Muscle layer of duodenum (tissue), 2 donors: Measurements from ENCODE around the gene SLC6A13.
"Not testable (repeated sequence)": the region's sequence is repeated elsewhere in the genome, so short reads cannot be mapped to it uniquely, and the experiment has no call there.

Experiments
- H3K27ac ChIP-seq: one replicate; pipeline ENCODE4 v1.7.0; 2013; ENCODE audit warnings: mild to moderate bottlenecking, low read length
- H3K27me3 ChIP-seq: one replicate; pipeline ENCODE4 v1.7.0; 2013; ENCODE audit warnings: low read depth, mild to moderate bottlenecking, control low read depth, low read length
- H3K36me3 ChIP-seq, 2 donors: one replicate each; pipeline ENCODE4 v1.7.0; 2013; ENCODE audit warnings: low read length in 2 of 2, control low read depth in 1 of 2, mild to moderate bottlenecking in 1 of 2; ENCODE audit not compliant: insufficient read depth in 2 of 2, control insufficient read depth in 1 of 2
- H3K4me1 ChIP-seq, 2 donors: one replicate each; pipeline ENCODE4 v1.7.0; 2013; ENCODE audit warnings: low read length in 2 of 2, mild to moderate bottlenecking in 2 of 2, control low read depth in 1 of 2, moderate library complexity in 1 of 2; ENCODE audit not compliant: insufficient read depth in 2 of 2, control insufficient read depth in 1 of 2
- H3K4me3 ChIP-seq, 2 donors: one replicate each; pipeline ENCODE4 v1.7.0; 2013; ENCODE audit warnings: low read length in 2 of 2, low read depth in 1 of 2, mild to moderate bottlenecking in 1 of 2
- H3K9me3 ChIP-seq, 2 donors: one replicate each; pipeline ENCODE4 v1.7.0; 2013; ENCODE audit warnings: low read length in 2 of 2, control low read depth in 1 of 2, mild to moderate bottlenecking in 1 of 2; ENCODE audit not compliant: control insufficient read depth in 1 of 2
- donor health status: healthy.

SLC6A13 gene

DNA sequence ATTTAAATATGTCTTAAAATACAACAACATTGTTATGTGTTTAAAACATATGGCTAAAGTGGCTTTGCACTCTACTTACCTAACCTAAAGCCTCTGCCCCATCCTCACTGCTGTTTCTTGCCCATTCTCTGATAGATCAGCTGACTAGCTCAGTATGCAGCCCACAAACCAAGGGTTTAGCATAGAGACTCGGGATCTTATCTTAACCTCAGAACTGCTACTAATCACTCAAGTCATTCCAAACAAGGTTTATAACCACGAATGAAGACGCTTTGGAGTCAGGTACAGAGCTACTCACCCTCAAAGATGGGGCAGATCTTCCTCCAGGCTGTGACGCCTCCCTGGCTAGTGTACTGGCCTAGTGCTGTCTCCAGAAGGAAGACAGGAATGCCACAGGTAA lies 19.3 kb downstream of the SLC6A13 start:
- Histone ChIP-seq H3K4me3 (no peak overlapping the region), H3K36me3 (no peaks in the 10 kb centered on the region), H3K9me3 (peaks cover 5 to 9% of the 10 kb centered on the region in 2 donors), H3K4me1 (no peaks in the 10 kb centered on the region), H3K27me3 (no peaks in the 10 kb centered on the region), H3K27ac (no peak overlapping the region)

DNA sequence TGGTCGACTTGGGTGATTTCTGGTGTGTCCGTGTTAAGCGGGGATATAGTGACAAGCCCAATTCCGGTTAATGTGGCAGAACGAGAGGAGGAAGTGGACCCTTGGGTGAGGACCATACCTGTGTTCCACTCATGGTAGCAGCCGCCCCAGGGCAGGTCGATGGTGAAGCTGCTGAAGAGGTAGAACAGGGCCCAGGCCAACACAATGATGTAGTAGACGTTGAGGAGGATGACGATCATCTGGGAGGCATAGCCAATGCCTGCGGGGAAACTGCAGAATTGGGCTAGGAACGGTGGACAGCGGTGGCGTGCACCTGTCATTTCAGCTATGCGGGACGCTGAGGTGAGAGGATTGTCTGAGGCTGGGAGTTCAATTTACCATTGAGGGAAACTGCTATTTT lies 20.1 kb downstream of the SLC6A13 start:
- peaks cover 5 to 8% of the 10 kb centered on the region in 2 donors for H3K9me3 ChIP-seq
- no peaks in the 10 kb centered on the region for H3K4me1 ChIP-seq
- H3K27ac ChIP-seq, result no peak overlapping the region
- H3K4me3 ChIP-seq, result no peak overlapping the region
- H3K27me3 ChIP-seq, result no peaks in the 10 kb centered on the region
- H3K36me3 ChIP-seq, result no peaks in the 10 kb centered on the region

DNA sequence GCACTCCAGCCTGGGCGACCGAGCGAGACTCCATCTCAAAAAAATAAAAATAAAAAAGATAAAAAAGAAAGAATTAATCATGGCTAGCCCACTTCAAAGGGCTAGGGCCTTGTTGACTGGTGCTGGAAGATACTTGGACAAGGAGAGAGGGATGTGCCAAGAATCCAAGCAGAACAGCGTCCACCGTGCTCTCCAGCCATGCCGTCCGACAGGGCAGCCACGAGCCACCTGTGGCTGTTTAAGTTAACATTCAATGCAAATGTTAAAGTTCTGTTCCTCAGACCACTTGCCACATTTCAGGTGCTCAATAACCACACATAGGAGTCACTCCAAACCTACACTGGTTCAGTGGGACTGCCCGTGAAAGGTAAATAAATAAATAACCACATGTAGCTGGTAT lies 21.4 kb downstream of the SLC6A13 start:
- Histone ChIP-seq H3K36me3 (no peaks in the 10 kb centered on the region), H3K4me3 (no peak overlapping the region), H3K4me1 (no peaks in the 10 kb centered on the region), H3K27ac (no peak overlapping the region), H3K9me3 (peaks cover 0 to 5% of the 10 kb centered on the region in 2 donors), H3K27me3 (no peaks in the 10 kb centered on the region)

DNA sequence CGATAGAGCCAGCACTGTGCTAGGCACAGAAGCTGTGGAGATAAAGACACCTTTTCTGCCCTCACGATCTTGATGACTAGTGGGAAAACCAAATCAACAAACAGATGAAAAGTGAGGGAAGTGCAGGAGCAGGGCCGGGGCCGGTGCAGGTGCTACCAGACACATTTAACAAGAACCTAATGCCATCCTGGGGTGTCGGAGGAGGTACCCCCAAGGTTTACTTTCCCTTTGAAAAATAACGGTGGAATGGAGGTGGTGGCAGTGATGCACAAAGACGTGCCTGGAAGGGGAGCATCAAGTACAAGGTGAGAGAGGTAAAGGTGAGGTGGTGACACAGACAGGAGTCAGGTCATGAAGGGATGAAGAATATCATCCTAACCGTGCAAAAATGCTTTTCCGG lies 22.1 kb downstream of the SLC6A13 start:
- H3K9me3 ChIP-seq, result peaks cover 0 to 6% of the 10 kb centered on the region in 2 donors
- no peaks in the 10 kb centered on the region for H3K27me3 ChIP-seq
- H3K4me3 ChIP-seq, result no peak overlapping the region
- no peaks in the 10 kb centered on the region for H3K4me1 ChIP-seq
- H3K27ac ChIP-seq, result no peak overlapping the region
- H3K36me3 ChIP-seq, result no peaks in the 10 kb centered on the region

DNA sequence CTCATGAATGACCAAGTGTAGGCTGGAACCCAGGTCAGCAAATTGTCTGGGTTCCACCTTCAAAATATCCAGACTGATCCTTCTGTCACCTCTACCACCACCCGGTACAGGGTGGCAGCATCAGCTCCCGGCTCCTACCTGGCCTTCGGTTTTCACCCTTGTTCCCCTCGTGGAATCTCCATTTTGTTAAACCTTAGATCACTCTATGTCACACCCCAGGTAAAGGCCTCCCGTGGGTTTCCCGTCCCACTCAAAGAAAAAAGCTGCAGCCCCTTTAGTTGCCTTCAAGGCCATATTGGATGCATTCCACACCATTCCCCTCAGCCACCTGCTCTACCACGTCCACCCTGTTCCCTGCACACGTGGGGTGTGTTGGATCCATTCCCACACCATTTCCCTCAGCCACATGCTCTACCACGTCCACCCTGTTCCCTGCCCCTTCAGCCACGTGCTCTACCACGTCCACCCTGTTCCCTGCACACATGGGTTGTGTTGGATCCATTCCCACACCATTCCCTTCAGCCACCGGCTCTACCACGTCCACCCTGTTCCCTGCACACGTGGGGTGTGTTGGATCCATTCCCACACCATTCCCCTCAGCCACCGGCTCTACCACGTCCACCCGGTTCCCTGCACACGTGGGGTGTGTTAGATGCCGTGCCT lies 23.8 kb downstream of the SLC6A13 start:
- peaks cover 0 to 9% of the 10 kb centered on the region in 2 donors for H3K9me3 ChIP-seq
- no peaks in the 10 kb centered on the region for H3K36me3 ChIP-seq
- H3K27me3 ChIP-seq, result no peaks in the 10 kb centered on the region
- no peak overlapping the region for H3K27ac ChIP-seq
- no peaks in the 10 kb centered on the region for H3K4me1 ChIP-seq
- H3K4me3 ChIP-seq, result no peak overlapping the region

DNA sequence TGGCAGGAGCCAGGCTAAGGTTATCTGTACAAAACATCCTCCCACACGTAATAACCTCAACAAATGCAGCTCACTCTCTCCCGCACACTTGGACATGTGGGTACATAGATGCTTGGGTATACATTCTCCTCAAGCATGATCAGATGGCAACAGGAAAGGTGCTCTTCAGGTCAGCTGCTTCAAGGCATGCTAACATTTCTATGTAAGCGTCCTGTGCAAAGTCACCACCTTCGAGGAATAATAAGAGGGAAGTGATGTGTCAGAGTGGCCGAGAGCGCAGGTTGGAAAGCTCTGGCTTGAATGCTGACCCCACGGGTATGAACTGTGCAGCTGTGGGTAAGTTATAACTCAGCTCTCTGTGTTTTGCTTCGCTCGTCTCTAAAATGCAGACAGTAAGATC lies 24.5 kb downstream of the SLC6A13 start:
- H3K9me3 ChIP-seq, result peaks cover 0 to 9% of the 10 kb centered on the region in 2 donors
- H3K4me1 ChIP-seq, result no peaks in the 10 kb centered on the region
- no peak overlapping the region for H3K4me3 ChIP-seq
- H3K36me3 ChIP-seq, result no peaks in the 10 kb centered on the region
- no peaks in the 10 kb centered on the region for H3K27me3 ChIP-seq
- H3K27ac ChIP-seq, result no peak overlapping the region

DNA sequence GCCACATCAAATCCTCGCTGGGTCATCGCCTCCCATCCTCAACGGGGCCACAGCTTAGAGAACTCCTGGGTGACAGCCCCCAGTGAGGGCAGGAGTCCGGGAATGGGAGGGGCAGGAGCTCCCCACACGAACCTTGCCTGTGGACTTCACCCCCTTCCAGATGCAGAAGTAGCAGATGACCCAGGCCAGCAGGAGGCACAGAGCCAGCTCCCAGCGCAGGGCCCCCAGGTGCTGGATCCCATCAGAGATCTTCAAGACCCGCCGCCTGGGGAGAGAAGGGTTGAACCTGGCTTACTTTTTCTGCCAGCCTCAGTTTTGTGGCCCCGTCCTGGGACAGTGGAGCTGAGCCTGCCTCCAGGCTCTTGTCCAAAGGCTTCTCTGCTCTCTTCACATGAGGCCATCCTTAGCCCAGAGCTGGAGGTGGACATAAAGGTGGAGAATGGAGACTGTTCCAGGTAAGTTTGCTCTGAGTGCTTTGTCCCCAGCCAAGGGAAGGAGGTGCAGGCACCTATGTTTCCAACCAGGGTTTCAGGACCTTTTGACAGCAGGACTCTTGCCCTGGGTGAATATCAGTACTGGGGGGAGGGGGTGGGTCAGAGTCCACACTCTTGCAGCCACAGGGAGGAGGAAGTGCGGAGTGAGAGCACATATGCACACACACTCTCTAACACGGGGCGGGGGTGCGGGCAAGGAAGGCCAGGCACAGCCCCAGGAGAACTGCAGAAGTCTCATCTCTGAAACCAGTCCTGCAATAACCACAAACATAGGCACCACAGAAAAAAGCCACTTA lies 25.4 kb downstream of the SLC6A13 start:
- H3K27ac ChIP-seq, result no peak overlapping the region
- H3K4me3 ChIP-seq, result no peak overlapping the region
- no peaks in the 10 kb centered on the region for H3K36me3 ChIP-seq
- no peaks in the 10 kb centered on the region for H3K4me1 ChIP-seq
- peaks cover 0 to 9% of the 10 kb centered on the region in 2 donors for H3K9me3 ChIP-seq
- H3K27me3 ChIP-seq, result no peaks in the 10 kb centered on the region

DNA sequence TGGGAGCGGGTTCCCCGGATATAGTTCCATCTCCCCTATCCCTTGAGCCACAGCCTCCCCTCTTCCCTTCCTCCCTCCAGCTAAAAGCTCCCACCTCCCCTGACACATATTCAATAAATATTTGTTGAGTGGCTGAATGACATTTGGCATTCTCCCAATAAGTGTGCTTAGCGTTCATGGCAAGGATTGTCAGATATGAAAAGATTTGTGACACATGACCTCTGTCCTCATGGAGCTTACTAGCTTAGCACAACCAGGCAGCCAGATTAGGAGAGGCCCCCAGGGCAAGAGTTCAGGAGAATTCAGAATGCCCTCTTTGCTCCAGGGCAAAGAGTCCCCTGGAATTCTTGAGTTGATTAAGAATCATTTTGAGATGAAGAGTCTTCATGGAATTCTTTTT lies 26.2 kb downstream of the SLC6A13 start:
- H3K9me3 ChIP-seq, result peaks cover 0 to 9% of the 10 kb centered on the region in 2 donors

DNA sequence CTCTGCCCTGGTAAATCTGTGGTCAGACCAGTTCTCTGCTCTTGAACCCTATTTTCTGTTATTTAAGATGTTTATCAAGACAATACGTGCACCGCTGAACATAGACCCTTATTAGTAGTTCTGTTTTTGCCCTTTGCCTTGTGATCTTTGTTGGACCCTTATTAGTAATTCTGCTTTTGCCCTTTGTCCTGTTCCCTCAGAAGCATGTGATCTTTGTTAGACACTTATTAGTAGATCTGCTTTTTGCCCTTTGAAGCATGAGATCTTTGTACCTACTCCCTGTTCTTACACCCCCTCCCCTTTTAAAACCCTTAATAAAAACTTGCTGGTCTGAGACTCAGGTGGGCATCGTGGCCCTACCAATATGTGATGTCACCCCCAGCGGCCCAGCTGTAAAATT lies 26.7 kb downstream of the SLC6A13 start:
- not testable (repeated sequence) for H3K36me3 ChIP-seq, H3K27me3 ChIP-seq, H3K4me3 ChIP-seq, H3K4me1 ChIP-seq, H3K9me3 ChIP-seq, H3K27ac ChIP-seq

More for the DNA sequence above, 26.2 kb downstream of the SLC6A13 start:
- Histone ChIP-seq H3K4me3 (no peak overlapping the region), H3K27ac (no peak overlapping the region), H3K27me3 (no peaks in the 10 kb centered on the region), H3K4me1 (no peaks in the 10 kb centered on the region), H3K36me3 (no peaks in the 10 kb centered on the region)

DNA sequence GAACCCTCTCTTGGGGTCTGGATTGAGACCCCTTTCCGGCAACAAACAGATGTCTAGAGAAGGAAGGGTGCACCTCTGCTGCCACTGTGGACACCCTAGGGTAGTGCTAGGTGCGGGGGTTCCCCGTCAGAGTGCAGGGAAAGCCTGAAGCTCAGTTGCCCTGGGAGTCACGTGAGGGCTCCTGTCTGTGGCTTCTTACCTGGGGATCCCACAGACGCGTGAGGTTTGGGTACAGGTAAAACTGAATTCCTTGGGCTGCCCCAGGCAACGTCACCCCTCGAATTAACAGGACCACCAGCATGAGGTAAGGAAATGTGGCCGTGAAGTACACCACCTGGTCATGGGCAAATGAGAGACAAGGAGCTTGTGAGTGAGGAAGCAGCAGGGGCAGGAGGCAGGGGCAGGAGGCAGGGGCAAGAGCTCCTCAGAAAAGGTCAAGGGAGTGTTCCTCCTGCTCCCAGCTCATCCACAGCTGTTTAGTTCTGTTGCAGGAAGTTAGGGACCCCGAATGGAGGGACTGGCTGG lies 27.7 kb downstream of the SLC6A13 start:
- no peaks in the 10 kb centered on the region for H3K36me3 ChIP-seq
- no peaks in the 10 kb centered on the region for H3K27me3 ChIP-seq
- no peaks in the 10 kb centered on the region for H3K4me1 ChIP-seq
- H3K9me3 ChIP-seq, result peaks cover 0 to 9% of the 10 kb centered on the region in 2 donors
- H3K4me3 ChIP-seq, result no peak overlapping the region
- no peak overlapping the region for H3K27ac ChIP-seq

DNA sequence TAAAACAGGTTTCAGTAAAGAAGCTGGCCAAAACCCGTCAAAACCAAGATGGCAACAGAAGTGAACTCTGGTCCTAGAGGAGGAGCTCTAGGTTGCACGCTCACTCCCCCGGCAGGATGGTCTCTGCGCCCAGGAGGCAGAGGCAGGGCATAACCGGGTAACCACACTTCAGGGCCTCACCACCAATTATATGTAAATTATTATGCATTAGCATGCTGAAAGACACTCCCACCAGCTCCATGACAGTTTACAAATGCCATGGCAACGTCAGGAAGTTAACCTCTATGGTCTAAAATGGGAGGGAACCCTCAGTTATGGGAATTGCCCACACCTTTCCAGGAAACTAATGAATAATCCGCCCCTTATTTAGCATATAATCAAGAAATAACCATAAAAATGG lies 28.6 kb downstream of the SLC6A13 start:
- H3K4me3 ChIP-seq, result no peak overlapping the region
- no peaks in the 10 kb centered on the region for H3K36me3 ChIP-seq
- H3K27me3 ChIP-seq, result no peaks in the 10 kb centered on the region
- peaks cover 0 to 9% of the 10 kb centered on the region in 2 donors for H3K9me3 ChIP-seq
- H3K4me1 ChIP-seq, result no peaks in the 10 kb centered on the region
- no peak overlapping the region for H3K27ac ChIP-seq
